Heart left ventricle (tissue), 16 donors: ENCODE results near the gene SLC25A21. TPM values are rescaled to one million over a fixed set of nuclear protein-coding genes. Genes with fewer than 3 reads are reported as not detected.

Experiments used
- ATAC-seq, 4 donors: fragments of 200-7000 bp; cut with Tn5 transposase; one replicate each; pipeline ENCODE4 v1.9.1; 2020 to 2022; ENCODE audit warnings: moderate library complexity in 4 of 4, mild to moderate bottlenecking in 3 of 4, moderate number of reproducible peaks in 1 of 4
- DNase-seq, 5 donors: peaks; one replicate each; pipeline ENCODE4 v3.0.0-alpha.2; 2020
- H3K27ac ChIP-seq, 12 donors: fragments of 200-600 bp; sonication (generic) in 4 of 12; one replicate each; pipeline versions ENCODE4 v1.5.0 to v1.8.0; 2016 to 2022; ENCODE audit warnings: mild to moderate bottlenecking in 2 of 12
- H3K27me3 ChIP-seq, 9 donors: fragments of 200-600 bp; sonication (generic) in 2 of 9; one replicate each; pipeline versions ENCODE4 v1.5.1 to v1.8.0; 2016 to 2022; ENCODE audit warnings: mild to moderate bottlenecking in 3 of 9
- H3K36me3 ChIP-seq, 9 donors: fragments of 200-600 bp; sonication (generic) in 2 of 9; one replicate each; pipeline versions ENCODE4 v1.5.0 to v1.8.0; 2018 to 2022; ENCODE audit warnings: mild to moderate bottlenecking in 2 of 9
- H3K4me1 ChIP-seq, 12 donors: fragments of 200-600 bp; sonication (generic) in 4 of 12; one replicate each; pipeline versions ENCODE4 v1.5.0 to v1.8.0; 2016 to 2022; ENCODE audit warnings: mild to moderate bottlenecking in 3 of 12
- H3K4me3 ChIP-seq, 12 donors: fragments of 200-600 bp; sonication (generic) in 4 of 12; one replicate each; pipeline versions ENCODE4 v1.5.0 to v1.8.0; 2017 to 2022; ENCODE audit warnings: mild to moderate bottlenecking in 9 of 12, moderate library complexity in 4 of 12
- H3K9me3 ChIP-seq, 12 donors: fragments of 200-600 bp; sonication (generic) in 4 of 12; one replicate each; pipeline versions ENCODE4 v1.5.0 to v1.8.0; 2016 to 2022; ENCODE audit warnings: mild to moderate bottlenecking in 1 of 12
- CTCF ChIP-seq, 12 donors: fragments of 200-600 bp; sonication (generic) in 4 of 12; IDR thresholded peaks; one replicate each; pipeline versions ENCODE4 v1.5.0 to v1.8.0; 2018 to 2022; ENCODE audit warnings: antibody characterized with exemption in 12 of 12, mild to moderate bottlenecking in 5 of 12
- POLR2A ChIP-seq, 2 donors: fragments of 450-650 bp; IDR thresholded peaks; one replicate each; pipeline ENCODE4 v1.6.1; 2017; ENCODE audit warnings: antibody characterized with exemption in 2 of 2, mild to moderate bottlenecking in 2 of 2, moderate library complexity in 2 of 2
- WGBS, 4 donors: extraction: QIAGEN DNeasy Blood & Tissue Kit in 2 of 4; methylation state at CpG; one replicate each; pipeline versions ENCODE4 v1.1.5 to v1.1.7; 2013 to 2018; 5-methylcytosine and 5-hydroxymethylcytosine counted together
- intact Hi-C, 10 donors: fragments of 100-400 bp; cut with DNase I; formaldehyde crosslinking; loops; one replicate each; pipeline versions ENCODE4 v1.11.1 to v1.14.2; 2022
- polyA plus RNA-seq, 2 donors: library from polyadenylated mRNA; stranded (reverse); fragments of 200-250 nt; gene quantifications; one replicate each; pipeline ENCODE4 v1.2.3, GENCODE V29; 2013
- total RNA-seq, 9 donors: library from RNA; depleted of rRNA in 2 of 9; stranded (reverse); fragments of >200 nt in 2 of 9; fragmentation: NEBNext Ultra II Directional in 3 of 9; extraction: Animal tissue kit (Norgen Biotek cat#: 25700) in 3 of 9; gene quantifications; one replicate each; pipeline versions ENCODE4 v1.1.0 to v1.2.4, GENCODE V29; 2016 to 2023
- donor health status: ischemic (EF 13 %, LVEDD 7.1; RV severe dilation, severe dysfunction).
- donor health status: healthy with polysubstance abuse.
- donor health status: DM: no; HTN: yes; CAD: no.
- donor health status: DM: no; HTN: no; CAD: no.
- donor health status: ischemic (EF 25% LVEDD 6.9; RV normal size, moderate dysfunction).
- donor health status: ischemic (EF 25% LVEDD 5.7; RV mildly dilated, moderate dysfunction).
- donor health status: healthy.
- donor health status: DM: yes; HTN: yes; CAD: no.
- donor health status: ischemic (EF 35%, LVEDD 5.7; RV mildly dilated, moderate dysfunction).
- donor health status: nonischemic (EF 11% LVEDD 7.7; RV severe dilation, severe dysfunction).
- donor health status: DM: yes; HTN: yes; CAD: no.
- donor health status: PGD.
- donor health status: ischemic (EF 29% LVEDD 5.4; RV normal size, mild dysfunction).
- donor health status: nonischemic (EF 23%, LVEDD 6.1; RV moderate dilation, normal function).

Gene SLC25A21
- total and polyA plus RNA-seq, 11 donors, result 0.12 to 1.6 (median 0.24) TPM; not detected in 1

- ATAC-seq (no peak), DNase-seq (no peak)
- H3K4me1 ChIP-seq, result no peaks in the 10 kb centered on the region
- intact Hi-C loops, result no loop called here
- TF ChIP-seq POLR2A (IDR thresholded peaks at IDR 0.05) (no peak), CTCF (IDR thresholded peaks at IDR 0.05) (no peak)
- no peaks in the 10 kb centered on the region for H3K36me3 ChIP-seq
- no peak overlapping the region for H3K27ac ChIP-seq
- H3K9me3 ChIP-seq, result peaks cover 0 to 15% (median 0%) of the 10 kb centered on the region in 12 donors
- peaks cover 0 to 6% (median 0%) of the 10 kb centered on the region in 9 donors for H3K27me3 ChIP-seq
- H3K4me3 ChIP-seq, result no peak overlapping the region
These were observed 421.3 kb downstream of the SLC25A21 start for GRCh38 chr14:36751106-36751505.

GRCh38 chr14:36750244-36750643 is 422.2 kb downstream of the SLC25A21 start:
- DNase-seq, result no peak
- Histone ChIP-seq H3K9me3 (peaks cover 0 to 24% (median 0%) of the 10 kb centered on the region in 12 donors), H3K27ac (no peak overlapping the region), H3K4me1 (no peaks in the 10 kb centered on the region), H3K36me3 (no peaks in the 10 kb centered on the region), H3K4me3 (no peak overlapping the region), H3K27me3 (peaks cover 0 to 6% (median 0%) of the 10 kb centered on the region in 9 donors)
- ATAC-seq, result no peak
- WGBS, 4 donors, result 60 to 79% (median 65%) methylated on average over 1 of the region's 1 CpG
- intact Hi-C loops, result no loop called here
- TF ChIP-seq CTCF (IDR thresholded peaks at IDR 0.05) (no peak), POLR2A (IDR thresholded peaks at IDR 0.05) (no peak)

GRCh38 chr14:36748610-36749213 is 423.7 kb downstream of the SLC25A21 start:
- no peak for DNase-seq
- TF ChIP-seq POLR2A (IDR thresholded peaks at IDR 0.05), result no peak
- TF ChIP-seq CTCF (IDR thresholded peaks at IDR 0.05), result no peak
- Histone ChIP-seq H3K4me3 (no peak overlapping the region), H3K27ac (no peak overlapping the region), H3K9me3 (peaks cover 0 to 32% (median 10%) of the 10 kb centered on the region in 12 donors), H3K4me1 (no peaks in the 10 kb centered on the region), H3K36me3 (no peaks in the 10 kb centered on the region), H3K27me3 (peaks cover 0 to 6% (median 0%) of the 10 kb centered on the region in 9 donors)
- no peak for ATAC-seq
- intact Hi-C loops, result no loop called here
- WGBS, 4 donors, result 58 to 74% (median 65%) methylated on average over 3 of the region's 3 CpGs

GRCh38 chr14:36747411-36748184 is 424.8 kb downstream of the SLC25A21 start:
- no peaks in the 10 kb centered on the region for H3K36me3 ChIP-seq
- no peaks in the 10 kb centered on the region for H3K4me1 ChIP-seq
- 41 to 57% (median 45%) methylated on average over 8 of the region's 8 CpGs for WGBS, 4 donors
- no peak for TF ChIP-seq POLR2A (IDR thresholded peaks at IDR 0.05)
- peak in 7 of 12 donors; percentile 13 to 33 (median 25) for TF ChIP-seq CTCF (IDR thresholded peaks at IDR 0.05)
- ATAC-seq, result no peak
- H3K4me3 ChIP-seq, result no peak overlapping the region
- H3K9me3 ChIP-seq, result peaks cover 0 to 30% (median 11%) of the 10 kb centered on the region in 12 donors
- intact Hi-C loops, result no loop called here
- H3K27ac ChIP-seq, result no peak overlapping the region
- no peak for DNase-seq
- H3K27me3 ChIP-seq, result peaks cover 0 to 6% (median 0%) of the 10 kb centered on the region in 9 donors
